ENCODE results near the gene SMAD6. TPM values are rescaled to one million over a fixed set of nuclear protein-coding genes. Genes with fewer than 3 reads are reported as not detected.

SMAD6 gene
- total and polyA plus RNA-seq, 2 of the 4 experiments (the other 2 are of a cell fraction): 4.8 to 8.5 TPM

GRCh38 chr15:66831801-66832390 is 129.9 kb downstream of the SMAD6 start:
- H2BK20ac ChIP-seq (ENCODE audit: low read depth, low read length): no peak overlapping the region; the same call in 1 of the 2 replicates
- peak overlapping the region; percentile 47; the same call in 1 of the 2 replicates for H3K4ac ChIP-seq (ENCODE audit: low read depth, low read length)
- peak overlapping the region; percentile 63 for H2BK5ac ChIP-seq (ENCODE audit: low read depth, low read length, poor library complexity, severe bottlenecking)
- peaks cover 5% of the 10 kb centered on the region for H3K9me3 ChIP-seq (ENCODE audit: control insufficient read depth, insufficient read depth, low read length)
- no peak overlapping the region for H3K56ac ChIP-seq (ENCODE audit: extremely low read depth, insufficient read depth, low read length)
- no peak overlapping the region for H3K4me3 ChIP-seq (ENCODE audit: insufficient read depth, low read depth, low read length)
- H4K20me1 ChIP-seq (ENCODE audit: insufficient read depth, low read length): no peaks in the 10 kb centered on the region
- TF ChIP-seq CEBPB (IDR thresholded peaks at IDR 0.05; ENCODE audit: low read depth, low read length) (no peak), SMC3 (IDR thresholded peaks at IDR 0.05; ENCODE audit: low read depth, low read length) (no peak), RFX5 (IDR thresholded peaks at IDR 0.05; ENCODE audit: low read depth, low read length) (no peak), BHLHE40 (IDR thresholded peaks at IDR 0.05; ENCODE audit: low read depth, low read length) (no peak), FOS (IDR thresholded peaks at IDR 0.05; ENCODE audit: low read depth, low read length) (no peak), POLR2A (IDR thresholded peaks at IDR 0.05; ENCODE audit: low read depth, low read length) (no peak), RCOR1 (IDR thresholded peaks at IDR 0.05; ENCODE audit: insufficient replicate concordance, low read length) (no peak), USF2 (IDR thresholded peaks at IDR 0.05; ENCODE audit: low read depth, low read length) (no peak), NFE2L2 (IDR thresholded peaks at IDR 0.05; ENCODE audit: low read depth, low read length) (no peak)
- TF ChIP-seq, protein P1, sequence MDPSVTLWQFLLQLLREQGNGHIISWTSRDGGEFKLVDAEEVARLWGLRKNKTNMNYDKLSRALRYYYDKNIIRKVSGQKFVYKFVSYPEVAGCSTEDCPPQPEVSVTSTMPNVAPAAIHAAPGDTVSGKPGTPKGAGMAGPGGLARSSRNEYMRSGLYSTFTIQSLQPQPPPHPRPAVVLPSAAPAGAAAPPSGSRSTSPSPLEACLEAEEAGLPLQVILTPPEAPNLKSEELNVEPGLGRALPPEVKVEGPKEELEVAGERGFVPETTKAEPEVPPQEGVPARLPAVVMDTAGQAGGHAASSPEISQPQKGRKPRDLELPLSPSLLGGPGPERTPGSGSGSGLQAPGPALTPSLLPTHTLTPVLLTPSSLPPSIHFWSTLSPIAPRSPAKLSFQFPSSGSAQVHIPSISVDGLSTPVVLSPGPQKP (IDR thresholded peaks at IDR 0.05; ENCODE audit: borderline replicate concordance, low read depth, low read length): no peak
- TF ChIP-seq, protein P2, sequence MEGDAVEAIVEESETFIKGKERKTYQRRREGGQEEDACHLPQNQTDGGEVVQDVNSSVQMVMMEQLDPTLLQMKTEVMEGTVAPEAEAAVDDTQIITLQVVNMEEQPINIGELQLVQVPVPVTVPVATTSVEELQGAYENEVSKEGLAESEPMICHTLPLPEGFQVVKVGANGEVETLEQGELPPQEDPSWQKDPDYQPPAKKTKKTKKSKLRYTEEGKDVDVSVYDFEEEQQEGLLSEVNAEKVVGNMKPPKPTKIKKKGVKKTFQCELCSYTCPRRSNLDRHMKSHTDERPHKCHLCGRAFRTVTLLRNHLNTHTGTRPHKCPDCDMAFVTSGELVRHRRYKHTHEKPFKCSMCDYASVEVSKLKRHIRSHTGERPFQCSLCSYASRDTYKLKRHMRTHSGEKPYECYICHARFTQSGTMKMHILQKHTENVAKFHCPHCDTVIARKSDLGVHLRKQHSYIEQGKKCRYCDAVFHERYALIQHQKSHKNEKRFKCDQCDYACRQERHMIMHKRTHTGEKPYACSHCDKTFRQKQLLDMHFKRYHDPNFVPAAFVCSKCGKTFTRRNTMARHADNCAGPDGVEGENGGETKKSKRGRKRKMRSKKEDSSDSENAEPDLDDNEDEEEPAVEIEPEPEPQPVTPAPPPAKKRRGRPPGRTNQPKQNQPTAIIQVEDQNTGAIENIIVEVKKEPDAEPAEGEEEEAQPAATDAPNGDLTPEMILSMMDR (conservative IDR thresholded peaks at IDR 0.05; ENCODE audit: low read depth, low read length): no peak
- no peaks in the 10 kb centered on the region for H3K79me1 ChIP-seq (ENCODE audit: low read depth in 1 of 2, low read length in 2 of 2)
- H2AFZ ChIP-seq (replicated peaks; ENCODE audit: low read length, poor library complexity): peak overlapping the region; percentile 70
- DNase-seq (no peak), ATAC-seq (ENCODE audit: low read depth) (no peak)
- peak overlapping the region; percentile 62 for H2AK9ac ChIP-seq (replicated peaks; ENCODE audit: low read depth, low read length, poor library complexity)
- ChIA-PET CTCF (no interaction called here), POLR2A (ENCODE audit: unreplicated experiment) (no interaction called here)
- H2AK5ac ChIP-seq (ENCODE audit: low read depth, low read length): peak overlapping the region; percentile 96
- peak overlapping the region; percentile 19; the same call in 1 of the 2 replicates for H2BK120ac ChIP-seq (ENCODE audit: low read depth, low read length)
- no peaks in the 10 kb centered on the region for H3K27me3 ChIP-seq (ENCODE audit: control insufficient read depth, insufficient read depth, low read length)
- peak overlapping the region; percentile 20 for H4K91ac ChIP-seq (ENCODE audit: insufficient read depth, low read depth, low read length)
- peak overlapping the region; percentile 67; the same call in 1 of the 3 replicates for H2BK15ac ChIP-seq (ENCODE audit: low read depth, low read length)
- BruUV-seq (replicated peaks): no TSS peak
- no peak overlapping the region for H3K4me2 ChIP-seq (ENCODE audit: low read depth, low read length)
- in situ Hi-C loops (cut with MboI; ENCODE audit: low sequenced_read_pairs) (loop anchor here (25.0 kb wide), 1 partner anchor 120 kb away; the partner anchor contains the start of gene SMAD6), dilution Hi-C loops (cut with HindIII; ENCODE audit: low sequenced_read_pairs, unreplicated experiment) (no loop called here), intact Hi-C loops (cut with micrococcal nuclease) (no loop called here)
- H3K23ac ChIP-seq (ENCODE audit: low read depth, low read length): no peak overlapping the region
- H3K9ac ChIP-seq (ENCODE audit: low read depth, low read length): no peak overlapping the region
- peaks cover 5% of the 10 kb centered on the region for H3K4me1 ChIP-seq (ENCODE audit: control insufficient read depth, insufficient read depth, low read length)
- 0 out of 4 replicates have a peak overlapping the region, but pooled peaks of 1 of the 2 experiments have one; percentile 13 for H4K8ac ChIP-seq (ENCODE audit: low read depth in 2 of 2, low read length in 2 of 2)
- no peak overlapping the region for H3K27ac ChIP-seq (ENCODE audit: insufficient read depth, low read length)
- no peaks in the 10 kb centered on the region for H3K36me3 ChIP-seq (ENCODE audit: control insufficient read depth, insufficient read depth, low read length)
- H3K18ac ChIP-seq (ENCODE audit: low read depth, low read length): no peak overlapping the region
- H4K5ac ChIP-seq (ENCODE audit: low read depth, low read length): no peak overlapping the region
- H3K9me1 ChIP-seq (ENCODE audit: insufficient read depth, low read length): no peaks in the 10 kb centered on the region
- WGBS, 2 experiments (ENCODE audit: extremely low coverage in 2 of 2, insufficient read length in 1 of 2): 97 to 100% methylated on average over 1 to 7 of the region's 14 CpGs
- H3K14ac ChIP-seq (replicated peaks; ENCODE audit: low read depth, low read length): peak overlapping the region; percentile 63; the same call in 1 of the 2 replicates

All from IMR-90 (cell line).